HepG2 (cell line): ENCODE results near the gene VPS50. TPM values are rescaled to one million over a fixed set of nuclear protein-coding genes. Genes with fewer than 3 reads are reported as not detected.

Experiments
- ATAC-seq: fragments of 200-7000 bp; cut with Tn5 transposase; 3 replicates; pipeline ENCODE4 v1.9.1; 2020; ENCODE audit warnings: mild to moderate bottlenecking, moderate library complexity
- BruUV-seq: library from RNA; stranded (reverse); fragments of 400-500 nt; replicated peaks from 2 replicates; lab custom pipeline; 2021; lab: Mats Ljungman, UMichigan
- CTCF ChIA-PET: fragments of 300-600 bp; formaldehyde crosslinking; extraction: SDS; loops from one replicate; lab custom pipeline; 2021; ENCODE audit warnings: low total read pairs, inconsistent platforms, low intra/inter-chr PET ratio; lab: Yijun Ruan, JAX
- POLR2A ChIA-PET: fragments of 350-600 bp; sonication (Branson Sonifier 250); formaldehyde crosslinking; loops from one replicate; lab custom pipeline; 2020; ENCODE audit warnings: antibody characterized with exemption, inconsistent platforms; lab: Yijun Ruan, JAX
- DNase-seq: peaks from one replicate; pipeline ENCODE4 v3.0.0-alpha.2; 2015; ENCODE audit warnings: low spot score
- FAIRE-seq: peaks from 3 replicates; lab custom pipeline; 2011; peaks lifted over from hg19 to GRCh38; lab: Jason Lieb, UNC
- H2AFZ ChIP-seq: one replicate; pipeline ENCODE4 v1.6.1; 2011; ENCODE audit warnings: low read length, inconsistent platforms
- H3K27ac ChIP-seq: fragments of 300-600 bp; 3 replicates; pipeline ENCODE4 v1.8.0; 2011; ENCODE audit warnings: mixed run types, mild to moderate bottlenecking, mixed read lengths, low read length, inconsistent platforms; ENCODE audit not compliant: insufficient read depth; ENCODE audit errors: extremely low read length
- H3K27me3 ChIP-seq, 2 experiments: fragments of 200-600 bp in 1 of 2; 2 replicates in 1 of 2; 3 replicates in 1 of 2; pipeline versions ENCODE4 v1.6.0 to v1.8.0; 2011; ENCODE audit warnings: low read length in 2 of 2, mild to moderate bottlenecking in 2 of 2, moderate library complexity in 2 of 2, inconsistent platforms in 1 of 2; ENCODE audit not compliant: insufficient read depth in 2 of 2, control insufficient read depth in 1 of 2
- H3K36me3 ChIP-seq, 2 experiments: fragments of 200-600 bp in 1 of 2; replicated peaks in 1 of 2; 2 replicates in 1 of 2; 3 replicates in 1 of 2; pipeline versions ENCODE4 v1.5.1 to v1.8.0; 2011; ENCODE audit warnings: low read length in 2 of 2, inconsistent platforms in 1 of 2; ENCODE audit not compliant: insufficient read depth in 2 of 2, control insufficient read depth in 1 of 2
- H3K4me1 ChIP-seq: 2 replicates; pipeline ENCODE4 v1.5.1; 2012; ENCODE audit warnings: low read length, inconsistent platforms; ENCODE audit not compliant: insufficient read depth
- H3K4me2 ChIP-seq: 2 replicates; pipeline ENCODE4 v1.6.0; 2011; ENCODE audit warnings: low read depth, low read length, inconsistent platforms
- H3K4me3 ChIP-seq, 3 experiments: fragments of 200-600 bp in 1 of 3; sonication (generic), shearing (Covaris generic) in 1 of 3; replicated peaks in 1 of 3; 2 replicates each; pipeline ENCODE4 v1.5.1; 2011 to 2016; ENCODE audit warnings: low read length in 3 of 3, inconsistent platforms in 2 of 3, low read depth in 2 of 3, mild to moderate bottlenecking in 2 of 3, control low read depth in 1 of 3, mixed read lengths in 1 of 3; ENCODE audit not compliant: insufficient read depth in 1 of 3
- H3K79me2 ChIP-seq: one replicate; pipeline ENCODE4 v1.6.1; 2011; ENCODE audit warnings: low read length, inconsistent platforms; ENCODE audit not compliant: insufficient read depth
- H3K9ac ChIP-seq: 2 replicates; pipeline ENCODE4 v1.6.0; 2011; ENCODE audit warnings: mild to moderate bottlenecking, low read depth, low read length, inconsistent platforms; ENCODE audit not compliant: insufficient read depth
- H3K9me3 ChIP-seq: 2 replicates; pipeline ENCODE4 v1.5.1; 2012; ENCODE audit warnings: mild to moderate bottlenecking, low read length
- H4K20me1 ChIP-seq: 2 replicates; pipeline ENCODE4 v1.6.0; 2011; ENCODE audit warnings: inconsistent platforms, mild to moderate bottlenecking, low read length, moderate library complexity; ENCODE audit not compliant: insufficient read depth
- CHD4 ChIP-seq: fragments of 200-600 bp; sonication (generic); IDR thresholded peaks from 2 replicates; pipeline ENCODE4 v1.7.0; 2017; ENCODE audit warnings: mild to moderate bottlenecking, low read length, borderline replicate concordance
- ELF4 ChIP-seq: sonication (generic); formaldehyde crosslinking; IDR thresholded peaks from 2 replicates; pipeline ENCODE4 v1.5.0; 2020; ENCODE audit warnings: missing genetic modification reagents, mild to moderate bottlenecking, moderate library complexity, borderline replicate concordance
- FOXK1 ChIP-seq: sonication (generic); formaldehyde crosslinking; IDR thresholded peaks from 2 replicates; pipeline ENCODE4 v1.4.0; 2020; ENCODE audit warnings: low read depth, missing genetic modification reagents, borderline replicate concordance
- GATAD2A ChIP-seq: IDR thresholded peaks from 2 replicates; pipeline ENCODE4 v1.6.1; 2016
- KAT7 ChIP-seq: IDR thresholded peaks from 2 replicates; pipeline ENCODE4 v1.6.1; 2018; ENCODE audit warnings: borderline replicate concordance, missing compliant biosample characterization
- MNT ChIP-seq: fragments of 450-650 bp; IDR thresholded peaks from 2 replicates; pipeline ENCODE4 v1.6.1; 2016
- MTERF4 ChIP-seq: sonication (generic); formaldehyde crosslinking; IDR thresholded peaks from 2 replicates; pipeline ENCODE4 v1.8.0; 2023; ENCODE audit warnings: mild to moderate bottlenecking, missing genetic modification reagents
- PHB2 ChIP-seq: fragments of 450-650 bp; IDR thresholded peaks from 2 replicates; pipeline ENCODE4 v1.6.1; 2018; ENCODE audit not compliant: partially characterized antibody
- PRDM15 ChIP-seq: sonication (generic); formaldehyde crosslinking; IDR thresholded peaks from 2 replicates; pipeline ENCODE4 v1.4.0; 2020; ENCODE audit warnings: missing genetic modification reagents
- SMC3 ChIP-seq: IDR thresholded peaks from 2 replicates; pipeline ENCODE4 v1.6.1; 2011; ENCODE audit warnings: low read length, improper control_type of control experiment
- SOX5 ChIP-seq: IDR thresholded peaks from 2 replicates; pipeline ENCODE4 v1.6.1; 2016; ENCODE audit warnings: borderline replicate concordance
- YY1 ChIP-seq: IDR thresholded peaks from 2 replicates; pipeline ENCODE4 v1.6.1; 2011; ENCODE audit warnings: low read length, low read depth, moderate library complexity, mild to moderate bottlenecking; ENCODE audit not compliant: insufficient read depth, insufficient replicate concordance
- ZFAT ChIP-seq: sonication (generic); formaldehyde crosslinking; conservative IDR thresholded peaks from 2 replicates; pipeline ENCODE4 v1.8.1; 2023; ENCODE audit warnings: missing genetic modification reagents, inconsistent platforms
- ZNF10 ChIP-seq: sonication (generic); formaldehyde crosslinking; IDR thresholded peaks from 2 replicates; pipeline ENCODE4 v1.4.0; 2020; ENCODE audit warnings: mild to moderate bottlenecking, low read depth, missing genetic modification reagents, borderline replicate concordance
- ZNF230 ChIP-seq: sonication (generic); formaldehyde crosslinking; IDR thresholded peaks from 2 replicates; pipeline ENCODE4 v1.4.0; 2020; ENCODE audit warnings: mild to moderate bottlenecking, missing genetic modification reagents
- ZNF292 ChIP-seq: sonication (generic); formaldehyde crosslinking; IDR thresholded peaks from 2 replicates; pipeline ENCODE4 v1.8.1; 2022; ENCODE audit warnings: mild to moderate bottlenecking, low read depth, missing genetic modification reagents, borderline replicate concordance
- ZNF362 ChIP-seq: sonication (generic); formaldehyde crosslinking; IDR thresholded peaks from 2 replicates; pipeline ENCODE4 v1.4.0; 2020; ENCODE audit warnings: missing genetic modification reagents, mild to moderate bottlenecking, borderline replicate concordance
- ZNF382 ChIP-seq: sonication (generic); formaldehyde crosslinking; IDR thresholded peaks from 2 replicates; pipeline ENCODE4 v1.5.0; 2020; ENCODE audit warnings: missing genetic modification reagents, mild to moderate bottlenecking, borderline replicate concordance
- ZNF749 ChIP-seq: sonication (generic); formaldehyde crosslinking; IDR thresholded peaks from 2 replicates; pipeline ENCODE4 v1.8.0; 2022; ENCODE audit warnings: mild to moderate bottlenecking, missing genetic modification reagents, moderate library complexity, borderline replicate concordance
- WGBS: methylation state at CpG from one replicate; pipeline ENCODE4 v1.1.6; 2017; ENCODE audit warnings: low lambda C conversion rate; 5-methylcytosine and 5-hydroxymethylcytosine counted together
- in situ Hi-C: cut with HindIII; loops from 2 replicates; pipeline ENCODE4 v1.10.0; 2017; ENCODE audit warnings: low pct_unique_long_range_greater_than_20kb; ENCODE audit not compliant: extremely low pct_ligation_motif_present
- intact Hi-C: fragments of 100-400 bp; cut with micrococcal nuclease; formaldehyde crosslinking; loops from one replicate; pipeline ENCODE4 v1.10.0; 2022; ENCODE audit not compliant: unreplicated experiment
- polyA plus RNA-seq, 8 experiments: library from polyadenylated mRNA; depleted of rRNA in 3 of 8; stranded (reverse) in 7 of 8; unstranded in 1 of 8; fragments of >200 nt; fragmentation: Illumina TruSeq in 4 of 8; extraction: Trizol in 4 of 8; gene quantifications; 2 replicates each; pipeline versions ENCODE4 v1.2.1 to v1.2.3, GENCODE V29; 2011 to 2016; ENCODE audit warnings: low read depth in 4 of 8, missing spikeins in 1 of 8, mixed read lengths in 1 of 8; ENCODE audit not compliant: insufficient read depth in 1 of 8
- total RNA-seq, 5 experiments: library from RNA; depleted of rRNA; stranded (reverse); fragments of >200 nt; fragmentation: Illumina TruSeq; extraction: Trizol; gene quantifications; 2 replicates each; pipeline ENCODE4 v1.2.3, GENCODE V29; 2016; ENCODE audit warnings: low read depth in 1 of 5

Gene VPS50
- total and polyA plus RNA-seq, 2 of the 13 experiments (the other 11 are each of a cell fraction or from before 2014, with no cell fraction given), result 10.3 to 20.4 TPM

GRCh38 chr7:93298671-93299070, 66.5 kb downstream of the VPS50 start:
- ChIA-PET CTCF (no interaction called here), POLR2A (no interaction called here)
- no peaks in the 10 kb centered on the region for H3K4me1 ChIP-seq
- intact Hi-C loops (no loop called here), in situ Hi-C loops (no loop called here)
- no TSS peak for BruUV-seq
- H4K20me1 ChIP-seq, result no peaks in the 10 kb centered on the region
- ATAC-seq (no peak), FAIRE-seq (no peak), DNase-seq (no peak)
- no peak overlapping the region for H2AFZ ChIP-seq
- H3K9ac ChIP-seq, result no peak overlapping the region
- no peaks in the 10 kb centered on the region for H3K79me2 ChIP-seq
- no peaks in the 10 kb centered on the region for H3K9me3 ChIP-seq
- no peaks in the 10 kb centered on the region for H3K36me3 ChIP-seq
- H3K27ac ChIP-seq, result no peak overlapping the region
- TF ChIP-seq GATAD2A (CRISPR knock-in tag) (no peak), ELF4 (no peak), KAT7 (CRISPR knock-in tag) (no peak), CHD4 (no peak), YY1 (no peak), MNT (no peak), ZNF10 (CRISPR knock-in tag) (no peak), SOX5 (CRISPR knock-in tag) (no peak), ZNF230 (CRISPR knock-in tag) (no peak), PHB2 (no peak), FOXK1 (CRISPR knock-in tag) (no peak), ZNF362 (no peak), MTERF4 (CRISPR knock-in tag) (no peak), ZNF382 (CRISPR knock-in tag) (no peak), ZNF292 (CRISPR knock-in tag) (no peak), ZNF749 (no peak), SMC3 (no peak), ZFAT (CRISPR knock-in tag) (no peak), PRDM15 (CRISPR knock-in tag) (no peak)
- TF ChIP-seq, all 625 proteins: peak for 0
- WGBS, result 81% methylated on average over 2 of the region's 2 CpGs
- Histone ChIP-seq H3K4me3 (no peak overlapping the region), H3K27me3 (no peaks in the 10 kb centered on the region), H3K4me2 (no peak overlapping the region)
